CD14-positive monocyte (primary cell): ENCODE results near the gene ISM2. TPM values are rescaled to one million over a fixed set of nuclear protein-coding genes. Genes with fewer than 3 reads are reported as not detected.
A peak's percentile ranks its signal among the peaks of the same experiment; 100 is the strongest.
"Not testable (repeated sequence)": the region's sequence is repeated elsewhere in the genome, so short reads cannot be mapped to it uniquely, and the experiment has no call there.

Experiments
- DNase-seq, 3 donors: peaks; one replicate each; pipeline ENCODE4 v3.0.0-alpha.2; 2011 to 2022
- H2AFZ ChIP-seq: 2 replicates; pipeline ENCODE4 v1.6.0; 2012; ENCODE audit warnings: mild to moderate bottlenecking, low read depth, low read length, inconsistent platforms; ENCODE audit not compliant: insufficient read depth, poor library complexity, severe bottlenecking
- H3K27ac ChIP-seq, 2 donors: 1 replicate in 1 of 2; 2 replicates in 1 of 2; pipeline ENCODE4 v1.5.1; 2012 to 2013; ENCODE audit warnings: low read length in 2 of 2, control low read depth in 1 of 2, inconsistent platforms in 1 of 2, low read depth in 1 of 2, mild to moderate bottlenecking in 1 of 2
- H3K27me3 ChIP-seq, 2 donors: one replicate each; pipeline versions ENCODE4 v1.6.0 to v1.6.1; 2011 to 2013; ENCODE audit warnings: low read length in 2 of 2; ENCODE audit not compliant: control insufficient read depth in 2 of 2, insufficient read depth in 2 of 2
- H3K36me3 ChIP-seq, 2 donors: replicated peaks in 1 of 2; 1 replicate in 1 of 2; 2 replicates in 1 of 2; pipeline versions ENCODE4 v1.5.1 to v1.6.1; 2012 to 2013; ENCODE audit warnings: low read length in 2 of 2, control low read depth in 1 of 2, inconsistent platforms in 1 of 2, mild to moderate bottlenecking in 1 of 2; ENCODE audit not compliant: insufficient read depth in 2 of 2, control insufficient read depth in 1 of 2
- H3K4me1 ChIP-seq, 2 donors: 1 replicate in 1 of 2; 2 replicates in 1 of 2; pipeline versions ENCODE4 v1.5.1 to v1.6.1; 2012 to 2013; ENCODE audit warnings: low read length in 2 of 2, control low read depth in 1 of 2, inconsistent platforms in 1 of 2, mild to moderate bottlenecking in 1 of 2, moderate library complexity in 1 of 2; ENCODE audit not compliant: insufficient read depth in 2 of 2, control insufficient read depth in 1 of 2
- H3K4me2 ChIP-seq: replicated peaks from 2 replicates; pipeline ENCODE3; 2012; ENCODE audit warnings: low read length, moderate library complexity, mild to moderate bottlenecking; ENCODE audit not compliant: poor library complexity, severe bottlenecking; ENCODE audit errors: extremely low read depth
- H3K4me3 ChIP-seq, 3 experiments: fragments of 200-600 bp in 1 of 3; sonication (generic) in 1 of 3; replicated peaks in 1 of 3; 1 replicate in 2 of 3; 2 replicates in 1 of 3; pipeline ENCODE4 v1.5.1; 2011 to 2013; ENCODE audit warnings: low read length in 3 of 3, mild to moderate bottlenecking in 3 of 3, control low read depth in 2 of 3, low read depth in 2 of 3, inconsistent platforms in 1 of 3, moderate library complexity in 1 of 3
- H3K79me2 ChIP-seq: 2 replicates; pipeline ENCODE4 v1.6.0; 2012; ENCODE audit warnings: mild to moderate bottlenecking, control low read depth, inconsistent platforms, low read length, moderate library complexity; ENCODE audit not compliant: insufficient read depth
- H3K9ac ChIP-seq: 2 replicates; pipeline ENCODE4 v1.6.0; 2017; ENCODE audit warnings: low read length, mild to moderate bottlenecking; ENCODE audit not compliant: insufficient read depth, poor library complexity, severe bottlenecking
- H3K9me3 ChIP-seq, 2 donors: replicated peaks in 1 of 2; 1 replicate in 1 of 2; 2 replicates in 1 of 2; pipeline versions ENCODE4 v1.5.1 to v1.6.1; 2012 to 2013; ENCODE audit warnings: low read length in 2 of 2, control low read depth in 1 of 2; ENCODE audit not compliant: control insufficient read depth in 1 of 2, insufficient read depth in 1 of 2
- H4K20me1 ChIP-seq: 2 replicates; pipeline ENCODE4 v1.6.0; 2012; ENCODE audit warnings: mild to moderate bottlenecking, low read length, control low read depth, moderate library complexity; ENCODE audit not compliant: insufficient read depth
- H3K27ac Mint-ChIP-seq, 7 donors: one replicate each; pipeline ENCODE4 v1.8.0; 2020; ENCODE audit warnings: mild to moderate bottlenecking in 7 of 7, mixed read lengths in 7 of 7, moderate library complexity in 6 of 7, inconsistent platforms in 2 of 7
- H3K27me3 Mint-ChIP-seq, 3 donors: one replicate each; pipeline ENCODE4 v1.8.0; 2021 to 2022; ENCODE audit warnings: low read depth in 3 of 3, mild to moderate bottlenecking in 3 of 3, mixed read lengths in 3 of 3, moderate library complexity in 3 of 3, inconsistent platforms in 1 of 3
- H3K36me3 Mint-ChIP-seq, 2 donors: one replicate each; pipeline ENCODE4 v1.8.0; 2020; ENCODE audit warnings: mixed read lengths in 2 of 2, inconsistent platforms in 1 of 2, mild to moderate bottlenecking in 1 of 2
- H3K4me1 Mint-ChIP-seq: one replicate; pipeline ENCODE4 v1.8.0; 2020; ENCODE audit warnings: mild to moderate bottlenecking, mixed read lengths
- H3K4me3 Mint-ChIP-seq, 2 donors: one replicate each; pipeline ENCODE4 v1.8.0; 2020; ENCODE audit warnings: mild to moderate bottlenecking in 2 of 2, mixed read lengths in 2 of 2, moderate library complexity in 1 of 2
- H3K9me3 Mint-ChIP-seq, 7 donors: one replicate each; pipeline ENCODE4 v1.8.0; 2020 to 2022; ENCODE audit warnings: mixed read lengths in 7 of 7, mild to moderate bottlenecking in 6 of 7, moderate library complexity in 6 of 7, inconsistent platforms in 2 of 7
- WGBS: methylation state at CpG from one replicate; pipeline ENCODE4 v1.1.5; 2013; ENCODE audit warnings: missing lambda C conversion rate; ENCODE audit not compliant: insufficient coverage; 5-methylcytosine and 5-hydroxymethylcytosine counted together
- intact Hi-C, 2 donors: fragments of 100-400 bp; cut with micrococcal nuclease; formaldehyde crosslinking; loops; one replicate each; pipeline versions ENCODE4 v1.15.0 to v1.15.1; 2023
- polyA plus RNA-seq, 3 donors: library from polyadenylated mRNA; depleted of rRNA in 1 of 3; unstranded in 2 of 3; stranded (reverse) in 1 of 3; fragments of 300-500 nt in 2 of 3; fragments of >200 nt in 1 of 3; fragmentation: Illumina TruSeq in 2 of 3; gene quantifications; 1 replicate in 2 of 3; 2 replicates in 1 of 3; pipeline ENCODE4 v1.2.3, GENCODE V29; 2012 to 2021
- TF ChIP-seq, protein P1 (sequence below): fragments of 200-600 bp; IDR thresholded peaks from one replicate; pipeline ENCODE4 v1.8.0; 2022; ENCODE audit warnings: antibody characterized with exemption, mild to moderate bottlenecking

Gene ISM2
- polyA plus RNA-seq, 3 donors: not detected

DNA sequence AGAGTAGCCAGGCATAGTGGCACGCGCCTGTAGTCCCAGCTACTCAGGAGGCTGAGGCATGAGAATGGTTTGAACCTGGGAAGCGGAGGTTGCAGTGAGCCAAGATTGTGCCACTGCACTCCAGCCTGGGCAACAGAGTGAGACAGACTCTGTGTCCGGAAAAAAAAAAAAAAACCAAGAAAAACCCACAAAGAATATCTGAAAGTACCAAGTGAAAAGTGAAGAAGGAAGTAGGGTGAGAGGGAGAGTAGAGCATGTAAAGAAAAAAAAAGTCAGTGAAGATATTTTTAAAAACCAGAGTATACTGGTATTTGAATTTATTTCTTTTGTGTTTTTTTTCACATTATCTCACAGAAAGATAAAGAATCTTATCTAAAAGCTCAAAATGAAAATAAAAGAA is 43.3 kb upstream of the ISM2 start:
- no peaks in the 10 kb centered on the region for H3K27me3 ChIP-seq
- WGBS: no CpG with 5 or more reads among the region's 4 CpGs
- no peak for DNase-seq
- peaks cover 36 to 54% of the 10 kb centered on the region in 2 donors for H3K36me3 ChIP-seq
- Mint-ChIP-seq H3K4me3 (no peak overlapping the region), H3K27me3 (no peaks in the 10 kb centered on the region), H3K9me3 (no peaks in the 10 kb centered on the region), H3K36me3 (peaks cover 42 to 56% of the 10 kb centered on the region in 2 donors), H3K27ac (peak overlapping the region; percentile 22 to 93 (median 79)), H3K4me1 (peaks cover 51% of the 10 kb centered on the region)
- intact Hi-C loops: no loop called here
- TF ChIP-seq, protein P1, sequence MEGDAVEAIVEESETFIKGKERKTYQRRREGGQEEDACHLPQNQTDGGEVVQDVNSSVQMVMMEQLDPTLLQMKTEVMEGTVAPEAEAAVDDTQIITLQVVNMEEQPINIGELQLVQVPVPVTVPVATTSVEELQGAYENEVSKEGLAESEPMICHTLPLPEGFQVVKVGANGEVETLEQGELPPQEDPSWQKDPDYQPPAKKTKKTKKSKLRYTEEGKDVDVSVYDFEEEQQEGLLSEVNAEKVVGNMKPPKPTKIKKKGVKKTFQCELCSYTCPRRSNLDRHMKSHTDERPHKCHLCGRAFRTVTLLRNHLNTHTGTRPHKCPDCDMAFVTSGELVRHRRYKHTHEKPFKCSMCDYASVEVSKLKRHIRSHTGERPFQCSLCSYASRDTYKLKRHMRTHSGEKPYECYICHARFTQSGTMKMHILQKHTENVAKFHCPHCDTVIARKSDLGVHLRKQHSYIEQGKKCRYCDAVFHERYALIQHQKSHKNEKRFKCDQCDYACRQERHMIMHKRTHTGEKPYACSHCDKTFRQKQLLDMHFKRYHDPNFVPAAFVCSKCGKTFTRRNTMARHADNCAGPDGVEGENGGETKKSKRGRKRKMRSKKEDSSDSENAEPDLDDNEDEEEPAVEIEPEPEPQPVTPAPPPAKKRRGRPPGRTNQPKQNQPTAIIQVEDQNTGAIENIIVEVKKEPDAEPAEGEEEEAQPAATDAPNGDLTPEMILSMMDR: no peak
- no peaks in the 10 kb centered on the region for H3K9me3 ChIP-seq
- H3K9ac ChIP-seq: no peak overlapping the region
- H3K4me1 ChIP-seq: peaks cover 20 to 21% of the 10 kb centered on the region in 2 donors
- H3K27ac ChIP-seq: peak overlapping the region; percentile 37 to 69
- no peak overlapping the region for H3K4me3 ChIP-seq
- H3K79me2 ChIP-seq: peaks cover 74% of the 10 kb centered on the region
- no peak overlapping the region for H2AFZ ChIP-seq
- H4K20me1 ChIP-seq: peaks cover 78% of the 10 kb centered on the region
- H3K4me2 ChIP-seq: peak overlapping the region; percentile 9

DNA sequence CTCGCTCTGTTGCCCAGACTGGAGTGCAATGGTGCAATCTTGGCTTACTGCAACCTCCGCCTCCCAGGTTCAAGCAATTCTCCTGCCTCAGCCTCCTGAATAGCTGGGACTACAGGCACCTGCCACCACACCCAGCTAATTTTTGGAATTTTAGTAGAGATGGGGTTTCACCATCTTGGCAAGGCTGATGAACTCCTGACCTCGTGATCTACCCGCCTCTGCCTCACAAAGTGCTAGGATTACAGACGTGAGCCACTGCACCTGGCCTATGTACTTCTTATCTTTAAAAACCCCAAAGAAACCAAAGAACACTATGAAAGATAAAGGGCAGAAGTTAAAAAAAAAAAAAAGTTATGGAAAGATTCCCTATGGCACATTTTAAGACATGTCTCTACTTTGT is 38.3 kb upstream of the ISM2 start:
- Mint-ChIP-seq H3K4me1 (peaks cover 27% of the 10 kb centered on the region), H3K27ac (peak overlapping the region in 4 of 7 donors; percentile 29 to 63 (median 50)), H3K36me3 (peaks cover 35 to 57% of the 10 kb centered on the region in 2 donors)
- H3K9me3 Mint-ChIP-seq, H3K27me3 ChIP-seq, H3K4me3 ChIP-seq, H3K9me3 ChIP-seq, H3K9ac ChIP-seq, DNase-seq, H2AFZ ChIP-seq, H3K4me2 ChIP-seq, H3K4me1 ChIP-seq, H3K27me3 Mint-ChIP-seq, H3K4me3 Mint-ChIP-seq, intact Hi-C loops: not testable (repeated sequence)
- H3K36me3 ChIP-seq: peaks cover 37 to 56% of the 10 kb centered on the region in 2 donors
- H3K79me2 ChIP-seq: peaks cover 65% of the 10 kb centered on the region
- WGBS: no CpG with 5 or more reads among the region's 5 CpGs
- peaks cover 77% of the 10 kb centered on the region for H4K20me1 ChIP-seq
- H3K27ac ChIP-seq: peak overlapping the region in 1 of 2 donors; percentile 42
